Erythroblast (primary cell): ENCODE results near the gene MT1X.

Experiments
- GATA1 ChIP-seq: IDR thresholded peaks from 2 replicates; pipeline ENCODE4 v1.6.1; 2011; ENCODE audit warnings: low read depth, mild to moderate bottlenecking, control low read depth, low read length, moderate library complexity
- POLR2A ChIP-seq: IDR thresholded peaks from 2 replicates; pipeline ENCODE4 v1.6.1; 2011; ENCODE audit warnings: mild to moderate bottlenecking, low read length

- no peak for TF ChIP-seq POLR2A
- TF ChIP-seq GATA1 = no peak
Measured at GRCh38 chr16:56686758-56687157, 4.5 kb downstream of the MT1X start.
